Keratinocyte (primary cell): ENCODE results near the gene CD63. TPM values are rescaled to one million over a fixed set of nuclear protein-coding genes. Genes with fewer than 3 reads are reported as not detected.

ENCODE experiments used
- DNase-seq: peaks from one replicate; pipeline ENCODE4 v3.0.0-alpha.2; 2011; ENCODE audit warnings: low read depth, missing footprints, low spot score
- FAIRE-seq: peaks from 2 replicates; lab custom pipeline; 2011; peaks lifted over from hg19 to GRCh38; lab: Jason Lieb, UNC
- H2AFZ ChIP-seq: 2 replicates; pipeline ENCODE4 v1.6.0; 2012; ENCODE audit warnings: low read length, control low read depth, inconsistent platforms; ENCODE audit not compliant: control insufficient read depth
- H3K27ac ChIP-seq: 2 replicates; pipeline ENCODE4 v1.5.1; 2011; ENCODE audit warnings: low read length; ENCODE audit not compliant: control insufficient read depth, insufficient read depth
- H3K27me3 ChIP-seq: 3 replicates; pipeline ENCODE4 v1.6.0; 2011; ENCODE audit warnings: low read length; ENCODE audit not compliant: control insufficient read depth, insufficient read depth; ENCODE audit errors: extremely low read depth
- H3K36me3 ChIP-seq, 2 experiments: 2 replicates in 1 of 2; 3 replicates in 1 of 2; pipeline ENCODE4 v1.5.1; 2011; ENCODE audit warnings: low read length in 2 of 2, mild to moderate bottlenecking in 1 of 2; ENCODE audit not compliant: control insufficient read depth in 2 of 2, insufficient read depth in 2 of 2; ENCODE audit errors: extremely low read depth in 1 of 2
- H3K4me1 ChIP-seq: 3 replicates; pipeline ENCODE4 v1.5.1; 2011; ENCODE audit warnings: low read length; ENCODE audit not compliant: control insufficient read depth, insufficient read depth; ENCODE audit errors: extremely low read depth
- H3K4me2 ChIP-seq: 3 replicates; pipeline ENCODE4 v1.6.0; 2011; ENCODE audit warnings: low read depth, low read length; ENCODE audit not compliant: control insufficient read depth, insufficient read depth; ENCODE audit errors: extremely low read depth
- H3K4me3 ChIP-seq, 3 experiments: fragments of 200-600 bp in 1 of 3; sonication (generic) in 1 of 3; 2 replicates in 2 of 3; 3 replicates in 1 of 3; pipeline ENCODE4 v1.5.1; 2011 to 2016; ENCODE audit warnings: low read length in 3 of 3, mild to moderate bottlenecking in 3 of 3, control low read depth in 2 of 3, inconsistent platforms in 1 of 3, low read depth in 1 of 3, mixed read lengths in 1 of 3, mixed run types in 1 of 3, moderate library complexity in 1 of 3; ENCODE audit not compliant: control insufficient read depth in 2 of 3, insufficient read depth in 2 of 3; ENCODE audit errors: extremely low read depth in 1 of 3
- H3K79me2 ChIP-seq: 2 replicates; pipeline ENCODE4 v1.6.0; 2012; ENCODE audit warnings: low read length; ENCODE audit not compliant: control insufficient read depth, insufficient read depth
- H3K9ac ChIP-seq: 3 replicates; pipeline ENCODE4 v1.6.0; 2011; ENCODE audit warnings: low read length; ENCODE audit not compliant: control insufficient read depth, insufficient read depth; ENCODE audit errors: extremely low read depth
- H3K9me1 ChIP-seq: 3 replicates; pipeline ENCODE4 v1.6.0; 2011; ENCODE audit warnings: low read length; ENCODE audit not compliant: control insufficient read depth, insufficient read depth; ENCODE audit errors: extremely low read depth
- H3K9me3 ChIP-seq: 2 replicates; pipeline ENCODE4 v1.5.1; 2012; ENCODE audit warnings: low read depth, low read length; ENCODE audit not compliant: control insufficient read depth
- H4K20me1 ChIP-seq: 3 replicates; pipeline ENCODE4 v1.6.0; 2011; ENCODE audit warnings: low read length; ENCODE audit not compliant: control insufficient read depth, insufficient read depth; ENCODE audit errors: extremely low read depth
- EZH2 ChIP-seq: IDR thresholded peaks from one replicate; pipeline ENCODE4 v1.6.1; 2012; ENCODE audit warnings: inconsistent platforms, mild to moderate bottlenecking, low read length, moderate library complexity
- dilution Hi-C: fragments of 300-500 bp; cut with MboI; formaldehyde crosslinking; loops from one replicate; pipeline ENCODE4 v1.7.0; 2020; ENCODE audit warnings: low sequenced_read_pairs; ENCODE audit not compliant: extremely low pct_ligation_motif_present
- polyA plus RNA-seq, 5 experiments: library from polyadenylated mRNA; depleted of rRNA in 3 of 5; stranded (reverse) in 3 of 5; stranded (forward) in 1 of 5; unstranded in 1 of 5; fragments of >200 nt; gene quantifications; 1 replicate in 1 of 5; 2 replicates in 3 of 5; 3 replicates in 1 of 5; pipeline versions ENCODE4 v1.2.1 to v1.2.3, GENCODE V29; 2011 to 2012; ENCODE audit warnings: missing spikeins in 2 of 5, low read depth in 1 of 5, low replicate concordance in 1 of 5
- TF ChIP-seq, protein P1 (sequence below), 3 experiments: IDR thresholded peaks in 1 of 3; conservative IDR thresholded peaks in 1 of 3; optimal IDR thresholded peaks in 1 of 3; 2 replicates in 2 of 3; 3 replicates in 1 of 3; pipeline versions ENCODE3 to v1.5.1; 2011; ENCODE audit warnings: low read length in 3 of 3, mild to moderate bottlenecking in 3 of 3, moderate library complexity in 2 of 3, control low read depth in 1 of 3, inconsistent platforms in 1 of 3; ENCODE audit not compliant: insufficient read depth in 2 of 3; ENCODE audit errors: extremely low read depth in 1 of 3

The CD63 gene
- polyA plus RNA-seq, 1 donor (not counting 4 experiments of a cell fraction or from before 2014, with no cell fraction given) = 749 TPM

- no peak for TF ChIP-seq EZH2
- TF ChIP-seq, protein P1, sequence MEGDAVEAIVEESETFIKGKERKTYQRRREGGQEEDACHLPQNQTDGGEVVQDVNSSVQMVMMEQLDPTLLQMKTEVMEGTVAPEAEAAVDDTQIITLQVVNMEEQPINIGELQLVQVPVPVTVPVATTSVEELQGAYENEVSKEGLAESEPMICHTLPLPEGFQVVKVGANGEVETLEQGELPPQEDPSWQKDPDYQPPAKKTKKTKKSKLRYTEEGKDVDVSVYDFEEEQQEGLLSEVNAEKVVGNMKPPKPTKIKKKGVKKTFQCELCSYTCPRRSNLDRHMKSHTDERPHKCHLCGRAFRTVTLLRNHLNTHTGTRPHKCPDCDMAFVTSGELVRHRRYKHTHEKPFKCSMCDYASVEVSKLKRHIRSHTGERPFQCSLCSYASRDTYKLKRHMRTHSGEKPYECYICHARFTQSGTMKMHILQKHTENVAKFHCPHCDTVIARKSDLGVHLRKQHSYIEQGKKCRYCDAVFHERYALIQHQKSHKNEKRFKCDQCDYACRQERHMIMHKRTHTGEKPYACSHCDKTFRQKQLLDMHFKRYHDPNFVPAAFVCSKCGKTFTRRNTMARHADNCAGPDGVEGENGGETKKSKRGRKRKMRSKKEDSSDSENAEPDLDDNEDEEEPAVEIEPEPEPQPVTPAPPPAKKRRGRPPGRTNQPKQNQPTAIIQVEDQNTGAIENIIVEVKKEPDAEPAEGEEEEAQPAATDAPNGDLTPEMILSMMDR (optimal IDR thresholded peaks at IDR 0.05 in 1 of 3, IDR thresholded peaks at IDR 0.05 in 1 of 3, conservative IDR thresholded peaks at IDR 0.05 in 1 of 3; ENCODE audit: extremely low read depth in 1 of 3, insufficient read depth in 2 of 3, low read length in 3 of 3) = no peak
- Histone ChIP-seq H3K4me2 (no peak overlapping the region), H3K36me3 (no peaks in the 10 kb centered on the region), H3K27me3 (peaks cover 22% of the 10 kb centered on the region), H3K27ac (no peak overlapping the region), H3K9me3 (no peaks in the 10 kb centered on the region), H2AFZ (no peak overlapping the region), H3K4me3 (no peak overlapping the region), H3K9me1 (no peaks in the 10 kb centered on the region), H3K79me2 (no peaks in the 10 kb centered on the region), H3K4me1 (peaks cover under 1% of the 10 kb centered on the region), H3K9ac (no peak overlapping the region), H4K20me1 (no peaks in the 10 kb centered on the region)
- no peak for FAIRE-seq
- dilution Hi-C loops = no loop called here
- no peak for DNase-seq
Measured at GRCh38 chr12:55695349-55695748, 33.5 kb downstream of the CD63 start.

GRCh38 chr12:55694651-55695050 lies 34.2 kb downstream of the CD63 start:
- dilution Hi-C loops = no loop called here
- DNase-seq (no peak), FAIRE-seq (no peak)
- H4K20me1 ChIP-seq = no peaks in the 10 kb centered on the region
- no peaks in the 10 kb centered on the region for H3K9me1 ChIP-seq
- H3K27ac ChIP-seq = no peak overlapping the region
- peaks cover 22% of the 10 kb centered on the region for H3K27me3 ChIP-seq
- H3K9ac ChIP-seq = no peak overlapping the region
- no peaks in the 10 kb centered on the region for H3K4me1 ChIP-seq
- H3K4me2 ChIP-seq = no peak overlapping the region
- H3K36me3 ChIP-seq = no peaks in the 10 kb centered on the region
- no peaks in the 10 kb centered on the region for H3K9me3 ChIP-seq
- no peak for TF ChIP-seq EZH2
- H3K79me2 ChIP-seq = no peaks in the 10 kb centered on the region
- H3K4me3 ChIP-seq = no peak overlapping the region
- no peak overlapping the region for H2AFZ ChIP-seq

- dilution Hi-C loops = no loop called here
- no peaks in the 10 kb centered on the region for H3K9me1 ChIP-seq
- no peak for TF ChIP-seq EZH2
- TF ChIP-seq, protein P1 (optimal IDR thresholded peaks at IDR 0.05 in 1 of 3, IDR thresholded peaks at IDR 0.05 in 1 of 3, conservative IDR thresholded peaks at IDR 0.05 in 1 of 3; ENCODE audit: extremely low read depth in 1 of 3, insufficient read depth in 2 of 3, low read length in 3 of 3) = no peak
- H3K9me3 ChIP-seq = no peaks in the 10 kb centered on the region
- H3K9ac ChIP-seq = no peak overlapping the region
- DNase-seq (no peak), FAIRE-seq (no peak)
- no peaks in the 10 kb centered on the region for H3K36me3 ChIP-seq
- no peak overlapping the region for H3K4me2 ChIP-seq
- H4K20me1 ChIP-seq = no peaks in the 10 kb centered on the region
- no peak overlapping the region for H3K4me3 ChIP-seq
- no peaks in the 10 kb centered on the region for H3K4me1 ChIP-seq
- no peak overlapping the region for H2AFZ ChIP-seq
- no peaks in the 10 kb centered on the region for H3K79me2 ChIP-seq
- H3K27me3 ChIP-seq = peaks cover 22% of the 10 kb centered on the region
- H3K27ac ChIP-seq = no peak overlapping the region
Measured at GRCh38 chr12:55694188-55694515, 34.7 kb downstream of the CD63 start.
